Prostate gland (tissue), 2 donors: ENCODE results near the gene CDC42BPA.

ENCODE experiments used
- CTCF ChIP-seq, 4 experiments: fragments of 200-600 bp in 2 of 4; fragments of 450-650 bp in 2 of 4; sonication (generic) in 2 of 4; IDR thresholded peaks; 1 replicate in 3 of 4; 2 replicates in 1 of 4; pipeline ENCODE4 v1.5.1; 2016 to 2019; ENCODE audit warnings: antibody characterized with exemption in 4 of 4, mild to moderate bottlenecking in 2 of 4, moderate library complexity in 2 of 4
- POLR2A ChIP-seq: fragments of 450-650 bp; IDR thresholded peaks from one replicate; pipeline ENCODE4 v1.6.1; 2016; ENCODE audit warnings: antibody characterized with exemption, mild to moderate bottlenecking
- POLR2AphosphoS5 ChIP-seq: sonication (generic); formaldehyde crosslinking; IDR thresholded peaks from one replicate; pipeline ENCODE4 v1.6.1; 2017; ENCODE audit warnings: antibody characterized with exemption

GRCh38 chr1:227295609-227296008 lies 22.7 kb downstream of the CDC42BPA start:
- TF ChIP-seq POLR2AphosphoS5 = no peak
- TF ChIP-seq CTCF (IDR thresholded peaks at IDR 0.05) = no peak
- no peak for TF ChIP-seq POLR2A
